NCI-H69 (cell line): ENCODE measurements around the gene CORIN.

Source experiments
- DNase-seq: peaks from one replicate; lab custom pipeline; 2025; lab: John Stamatoyannopoulos, UW

Gene CORIN

GRCh38 chr4:47686294-47686872 is 151.5 kb downstream of the CORIN start:
- DNase-seq, result peak; percentile 20

- no peak for DNase-seq
Measured at GRCh38 chr4:47675806-47676205, 162.1 kb downstream of the CORIN start.

- no peak for DNase-seq
Measured at GRCh38 chr4:47674144-47674543, 163.7 kb downstream of the CORIN start.

- no peak for DNase-seq
Measured at GRCh38 chr4:47672696-47673095, 165.2 kb downstream of the CORIN start.

GRCh38 chr4:47669946-47670345 is 167.9 kb downstream of the CORIN start:
- DNase-seq, result no peak

- DNase-seq, result peak; percentile 36
Measured at GRCh38 chr4:47668810-47669408, 169.0 kb downstream of the CORIN start.

GRCh38 chr4:47668256-47668655 is 169.6 kb downstream of the CORIN start:
- no peak for DNase-seq

- no peak for DNase-seq
Measured at GRCh38 chr4:47667552-47667951, 170.3 kb downstream of the CORIN start.

GRCh38 chr4:47664051-47664826 is 173.6 kb downstream of the CORIN start:
- DNase-seq, result no peak

- peak; percentile 23 for DNase-seq
Measured at GRCh38 chr4:47662975-47663374, 174.9 kb downstream of the CORIN start.

- DNase-seq, result no peak
Measured at GRCh38 chr4:47661741-47662140, 176.1 kb downstream of the CORIN start.

GRCh38 chr4:47659342-47659741 is 178.5 kb downstream of the CORIN start:
- no peak for DNase-seq

- no peak for DNase-seq
Measured at GRCh38 chr4:47654972-47655693, 182.7 kb downstream of the CORIN start.

GRCh38 chr4:47652092-47652491 is 185.8 kb downstream of the CORIN start:
- DNase-seq, result no peak

- no peak for DNase-seq
Measured at GRCh38 chr4:47651231-47651630, 186.6 kb downstream of the CORIN start.

- no peak for DNase-seq
Measured at GRCh38 chr4:47650584-47651130, 187.2 kb downstream of the CORIN start.

- DNase-seq, result no peak
Measured at GRCh38 chr4:47647544-47647943, 190.3 kb downstream of the CORIN start.

- no peak for DNase-seq
Measured at GRCh38 chr4:47647029-47647428, 190.8 kb downstream of the CORIN start.

GRCh38 chr4:47646372-47646771 is 191.5 kb downstream of the CORIN start:
- no peak for DNase-seq

GRCh38 chr4:47643845-47644244 is 194.0 kb downstream of the CORIN start:
- no peak for DNase-seq

GRCh38 chr4:47642985-47643760 is 194.7 kb downstream of the CORIN start:
- peak; percentile 1 for DNase-seq
